ENCODE measurements around the gene TIMM22.

TIMM22 gene

GRCh38 chr17:1018547-1018946, 21.6 kb downstream of the TIMM22 start:
- Mint-ChIP-seq H3K27me3 (no peaks in the 10 kb centered on the region), H3K27ac (no peak overlapping the region), H3K36me3 (peaks cover 6% of the 10 kb centered on the region), H3K9me3 (no peaks in the 10 kb centered on the region), H3K4me1 (no peaks in the 10 kb centered on the region), H3K4me3 (no peak overlapping the region)
- ATAC-seq: no peak

- Mint-ChIP-seq H3K4me3 (no peak overlapping the region), H3K4me1 (no peaks in the 10 kb centered on the region), H3K36me3 (peaks cover 6% of the 10 kb centered on the region), H3K27ac (no peak overlapping the region), H3K9me3 (no peaks in the 10 kb centered on the region), H3K27me3 (no peaks in the 10 kb centered on the region)
- no peak for ATAC-seq
Measured at GRCh38 chr17:1019451-1019850, 22.5 kb downstream of the TIMM22 start.

GRCh38 chr17:1021147-1021546, 24.2 kb downstream of the TIMM22 start:
- ATAC-seq: no peak
- no peaks in the 10 kb centered on the region for H3K9me3 Mint-ChIP-seq
- no peak overlapping the region for H3K27ac Mint-ChIP-seq
- no peaks in the 10 kb centered on the region for H3K27me3 Mint-ChIP-seq
- peaks cover 15% of the 10 kb centered on the region for H3K36me3 Mint-ChIP-seq
- no peaks in the 10 kb centered on the region for H3K4me1 Mint-ChIP-seq
- no peak overlapping the region for H3K4me3 Mint-ChIP-seq

GRCh38 chr17:1022278-1023024, 25.5 kb downstream of the TIMM22 start:
- Mint-ChIP-seq H3K27me3 (no peaks in the 10 kb centered on the region), H3K9me3 (no peaks in the 10 kb centered on the region), H3K36me3 (peaks cover 17% of the 10 kb centered on the region), H3K4me1 (no peaks in the 10 kb centered on the region), H3K27ac (no peak overlapping the region), H3K4me3 (no peak overlapping the region)
- ATAC-seq: no peak

- Mint-ChIP-seq H3K27me3 (no peaks in the 10 kb centered on the region), H3K27ac (no peak overlapping the region), H3K4me1 (no peaks in the 10 kb centered on the region)
Measured at GRCh38 chr17:1024076-1024475, 27.1 kb downstream of the TIMM22 start.

GRCh38 chr17:1025733-1026598, 29.0 kb downstream of the TIMM22 start:
- no peak for ATAC-seq
- Mint-ChIP-seq H3K27ac (no peak overlapping the region), H3K4me3 (no peak overlapping the region), H3K4me1 (no peaks in the 10 kb centered on the region), H3K27me3 (no peaks in the 10 kb centered on the region), H3K36me3 (peaks cover 11% of the 10 kb centered on the region), H3K9me3 (no peaks in the 10 kb centered on the region)

More at GRCh38 chr17:1024076-1024475, 27.1 kb downstream of the TIMM22 start:
- ATAC-seq: no peak
- H3K36me3 Mint-ChIP-seq: peaks cover 17% of the 10 kb centered on the region
- H3K4me3 Mint-ChIP-seq: no peak overlapping the region
- H3K9me3 Mint-ChIP-seq: no peaks in the 10 kb centered on the region

GRCh38 chr17:1026599-1026975, 29.7 kb downstream of the TIMM22 start:
- no peaks in the 10 kb centered on the region for H3K9me3 Mint-ChIP-seq
- no peaks in the 10 kb centered on the region for H3K4me1 Mint-ChIP-seq
- H3K4me3 Mint-ChIP-seq: no peak overlapping the region
- peaks cover 11% of the 10 kb centered on the region for H3K36me3 Mint-ChIP-seq
- no peaks in the 10 kb centered on the region for H3K27me3 Mint-ChIP-seq
- H3K27ac Mint-ChIP-seq: no peak overlapping the region
- no peak for ATAC-seq

GRCh38 chr17:1027044-1027443, 30.1 kb downstream of the TIMM22 start:
- H3K36me3 Mint-ChIP-seq: peaks cover 11% of the 10 kb centered on the region
- H3K4me1 Mint-ChIP-seq: peaks cover under 1% of the 10 kb centered on the region
- no peak overlapping the region for H3K27ac Mint-ChIP-seq
- no peaks in the 10 kb centered on the region for H3K9me3 Mint-ChIP-seq
- no peaks in the 10 kb centered on the region for H3K27me3 Mint-ChIP-seq
- no peak overlapping the region for H3K4me3 Mint-ChIP-seq
- ATAC-seq: no peak

GRCh38 chr17:1029196-1029921, 32.4 kb downstream of the TIMM22 start:
- no peaks in the 10 kb centered on the region for H3K9me3 Mint-ChIP-seq
- no peaks in the 10 kb centered on the region for H3K27me3 Mint-ChIP-seq
- peaks cover 24% of the 10 kb centered on the region for H3K4me1 Mint-ChIP-seq
- no peak overlapping the region for H3K4me3 Mint-ChIP-seq
- H3K27ac Mint-ChIP-seq: no peak overlapping the region
- peaks cover 11% of the 10 kb centered on the region for H3K36me3 Mint-ChIP-seq
- no peak for ATAC-seq

GRCh38 chr17:1029922-1030644, 33.2 kb downstream of the TIMM22 start:
- no peak for ATAC-seq
- peaks cover 11% of the 10 kb centered on the region for H3K36me3 Mint-ChIP-seq
- H3K27ac Mint-ChIP-seq: no peak overlapping the region
- no peak overlapping the region for H3K4me3 Mint-ChIP-seq
- no peaks in the 10 kb centered on the region for H3K27me3 Mint-ChIP-seq
- peaks cover 30% of the 10 kb centered on the region for H3K4me1 Mint-ChIP-seq
- H3K9me3 Mint-ChIP-seq: no peaks in the 10 kb centered on the region

GRCh38 chr17:1030684-1031532, 34.0 kb downstream of the TIMM22 start:
- H3K9me3 Mint-ChIP-seq: no peaks in the 10 kb centered on the region
- H3K27ac Mint-ChIP-seq: no peak overlapping the region

GRCh38 chr17:1031711-1032110, 34.8 kb downstream of the TIMM22 start:
- Mint-ChIP-seq H3K36me3 (no peaks in the 10 kb centered on the region), H3K4me3 (no peak overlapping the region), H3K9me3 (no peaks in the 10 kb centered on the region), H3K4me1 (peaks cover 30% of the 10 kb centered on the region), H3K27ac (no peak overlapping the region), H3K27me3 (no peaks in the 10 kb centered on the region)
- peak; percentile 2 for ATAC-seq

More at GRCh38 chr17:1030684-1031532, 34.0 kb downstream of the TIMM22 start:
- Mint-ChIP-seq H3K4me3 (no peak overlapping the region), H3K36me3 (peaks cover 4% of the 10 kb centered on the region), H3K27me3 (no peaks in the 10 kb centered on the region), H3K4me1 (peaks cover 30% of the 10 kb centered on the region)
- ATAC-seq: no peak

- Mint-ChIP-seq H3K9me3 (no peaks in the 10 kb centered on the region), H3K27me3 (no peaks in the 10 kb centered on the region), H3K4me3 (peak overlapping the region; percentile 23), H3K27ac (peak overlapping the region; percentile 70), H3K36me3 (no peaks in the 10 kb centered on the region), H3K4me1 (peaks cover 30% of the 10 kb centered on the region)
- peak; percentile 26 for ATAC-seq
Measured at GRCh38 chr17:1032391-1032790, 35.5 kb downstream of the TIMM22 start.

GRCh38 chr17:1033503-1033902, 36.6 kb downstream of the TIMM22 start:
- ATAC-seq: peak; percentile 83
- Mint-ChIP-seq H3K9me3 (no peaks in the 10 kb centered on the region), H3K4me1 (peaks cover 30% of the 10 kb centered on the region), H3K36me3 (no peaks in the 10 kb centered on the region), H3K27me3 (no peaks in the 10 kb centered on the region), H3K27ac (peak overlapping the region; percentile 70), H3K4me3 (peak overlapping the region; percentile 19)
